ENCODE measurements around the gene TSPAN12. TPM values are rescaled to one million over a fixed set of nuclear protein-coding genes. Genes with fewer than 3 reads are reported as not detected.

TSPAN12 gene
- polyA plus RNA-seq, 1 donor from 2014 or later: 2.2 TPM

DNA sequence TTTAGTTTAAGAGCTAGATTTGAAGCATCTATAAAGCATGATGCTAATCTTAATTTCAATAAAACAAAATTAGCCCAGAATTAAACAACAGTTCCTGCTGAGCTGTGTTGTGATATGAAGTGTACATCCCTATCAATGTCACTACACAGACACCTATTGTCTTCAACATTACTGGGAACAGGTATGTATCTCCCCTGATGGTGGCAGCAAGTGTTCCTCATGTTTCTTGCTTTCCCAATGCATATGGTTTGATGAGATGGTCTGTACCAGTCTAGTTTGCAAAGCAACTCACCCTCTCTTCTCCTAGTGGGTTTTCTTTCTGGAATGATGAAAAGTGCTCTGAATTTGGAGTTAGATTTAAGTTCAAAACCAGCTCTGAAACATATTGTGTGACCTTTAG lies 38.1 kb downstream of the TSPAN12 start:
- Histone ChIP-seq H3K27me3 (ENCODE audit: insufficient read depth, low read depth, low read length) (no peaks in the 10 kb centered on the region), H3K9me2 (ENCODE audit: insufficient read depth, low read length) (no peaks in the 10 kb centered on the region), H3K79me2 (replicated peaks; ENCODE audit: insufficient read depth, low read length) (no peaks in the 10 kb centered on the region), H3K36me3 (ENCODE audit: insufficient read depth, low read length) (no peaks in the 10 kb centered on the region), H3K4me2 (ENCODE audit: low read length) (no peak overlapping the region), H3K27ac (ENCODE audit: low read length) (no peak overlapping the region), H3K9ac (ENCODE audit: low read length) (no peak overlapping the region), H3F3A (ENCODE audit: insufficient read depth, low read length, poor library complexity, severe bottlenecking) (no peaks in the 10 kb centered on the region), H3K4me3 (ENCODE audit: low read length) (no peak overlapping the region), H2AFZ (ENCODE audit: low read depth, low read length) (no peak overlapping the region), H3K9me3 (ENCODE audit: low read length) (no peaks in the 10 kb centered on the region), H4K20me1 (ENCODE audit: insufficient read depth) (no peaks in the 10 kb centered on the region)
- TF ChIP-seq POLR2AphosphoS5 (IDR thresholded peaks at IDR 0.05): no peak
- TF ChIP-seq RAD21 (conservative IDR thresholded peaks at IDR 0.05): no peak
- TF ChIP-seq, protein P1, sequence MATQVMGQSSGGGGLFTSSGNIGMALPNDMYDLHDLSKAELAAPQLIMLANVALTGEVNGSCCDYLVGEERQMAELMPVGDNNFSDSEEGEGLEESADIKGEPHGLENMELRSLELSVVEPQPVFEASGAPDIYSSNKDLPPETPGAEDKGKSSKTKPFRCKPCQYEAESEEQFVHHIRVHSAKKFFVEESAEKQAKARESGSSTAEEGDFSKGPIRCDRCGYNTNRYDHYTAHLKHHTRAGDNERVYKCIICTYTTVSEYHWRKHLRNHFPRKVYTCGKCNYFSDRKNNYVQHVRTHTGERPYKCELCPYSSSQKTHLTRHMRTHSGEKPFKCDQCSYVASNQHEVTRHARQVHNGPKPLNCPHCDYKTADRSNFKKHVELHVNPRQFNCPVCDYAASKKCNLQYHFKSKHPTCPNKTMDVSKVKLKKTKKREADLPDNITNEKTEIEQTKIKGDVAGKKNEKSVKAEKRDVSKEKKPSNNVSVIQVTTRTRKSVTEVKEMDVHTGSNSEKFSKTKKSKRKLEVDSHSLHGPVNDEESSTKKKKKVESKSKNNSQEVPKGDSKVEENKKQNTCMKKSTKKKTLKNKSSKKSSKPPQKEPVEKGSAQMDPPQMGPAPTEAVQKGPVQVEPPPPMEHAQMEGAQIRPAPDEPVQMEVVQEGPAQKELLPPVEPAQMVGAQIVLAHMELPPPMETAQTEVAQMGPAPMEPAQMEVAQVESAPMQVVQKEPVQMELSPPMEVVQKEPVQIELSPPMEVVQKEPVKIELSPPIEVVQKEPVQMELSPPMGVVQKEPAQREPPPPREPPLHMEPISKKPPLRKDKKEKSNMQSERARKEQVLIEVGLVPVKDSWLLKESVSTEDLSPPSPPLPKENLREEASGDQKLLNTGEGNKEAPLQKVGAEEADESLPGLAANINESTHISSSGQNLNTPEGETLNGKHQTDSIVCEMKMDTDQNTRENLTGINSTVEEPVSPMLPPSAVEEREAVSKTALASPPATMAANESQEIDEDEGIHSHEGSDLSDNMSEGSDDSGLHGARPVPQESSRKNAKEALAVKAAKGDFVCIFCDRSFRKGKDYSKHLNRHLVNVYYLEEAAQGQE (IDR thresholded peaks at IDR 0.05; ENCODE audit: borderline replicate concordance): no peak
- TF ChIP-seq, protein P2, sequence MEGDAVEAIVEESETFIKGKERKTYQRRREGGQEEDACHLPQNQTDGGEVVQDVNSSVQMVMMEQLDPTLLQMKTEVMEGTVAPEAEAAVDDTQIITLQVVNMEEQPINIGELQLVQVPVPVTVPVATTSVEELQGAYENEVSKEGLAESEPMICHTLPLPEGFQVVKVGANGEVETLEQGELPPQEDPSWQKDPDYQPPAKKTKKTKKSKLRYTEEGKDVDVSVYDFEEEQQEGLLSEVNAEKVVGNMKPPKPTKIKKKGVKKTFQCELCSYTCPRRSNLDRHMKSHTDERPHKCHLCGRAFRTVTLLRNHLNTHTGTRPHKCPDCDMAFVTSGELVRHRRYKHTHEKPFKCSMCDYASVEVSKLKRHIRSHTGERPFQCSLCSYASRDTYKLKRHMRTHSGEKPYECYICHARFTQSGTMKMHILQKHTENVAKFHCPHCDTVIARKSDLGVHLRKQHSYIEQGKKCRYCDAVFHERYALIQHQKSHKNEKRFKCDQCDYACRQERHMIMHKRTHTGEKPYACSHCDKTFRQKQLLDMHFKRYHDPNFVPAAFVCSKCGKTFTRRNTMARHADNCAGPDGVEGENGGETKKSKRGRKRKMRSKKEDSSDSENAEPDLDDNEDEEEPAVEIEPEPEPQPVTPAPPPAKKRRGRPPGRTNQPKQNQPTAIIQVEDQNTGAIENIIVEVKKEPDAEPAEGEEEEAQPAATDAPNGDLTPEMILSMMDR (IDR thresholded peaks at IDR 0.05; ENCODE audit: poor library complexity, severe bottlenecking): no peak
- TF ChIP-seq EP300 (conservative IDR thresholded peaks at IDR 0.05; ENCODE audit: poor library complexity, severe bottlenecking): no peak
- no peak for TF ChIP-seq EZH2 (IDR thresholded peaks at IDR 0.05; ENCODE audit: borderline replicate concordance, insufficient read depth, low read length, poor library complexity, severe bottlenecking)
- no peak for TF ChIP-seq SMC3 (conservative IDR thresholded peaks at IDR 0.05; ENCODE audit: poor library complexity)
- no peak for TF ChIP-seq MXI1 (conservative IDR thresholded peaks at IDR 0.05; ENCODE audit: poor library complexity, severe bottlenecking)
- TF ChIP-seq TAF1 (IDR thresholded peaks at IDR 0.05; ENCODE audit: low read depth): no peak

DNA sequence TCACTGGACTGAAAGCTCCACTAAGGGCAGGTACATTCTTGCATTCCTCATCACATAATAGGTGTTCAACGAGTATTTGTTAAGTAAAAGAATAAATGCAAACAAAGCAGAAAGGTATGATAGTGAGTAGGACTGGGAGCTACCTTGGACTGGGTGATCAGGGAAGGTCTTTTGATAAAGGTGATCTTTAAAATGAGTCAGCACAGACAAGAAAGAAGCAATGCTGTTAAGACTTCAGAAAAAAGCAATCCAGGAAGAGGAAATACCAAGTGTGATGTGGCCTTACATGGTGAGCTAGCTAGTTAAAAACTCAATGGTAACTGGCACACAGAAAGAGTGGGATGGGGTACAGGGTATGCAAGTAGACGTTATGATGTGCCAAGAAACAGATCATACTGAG lies 40.1 kb downstream of the TSPAN12 start:
- H3K9ac ChIP-seq (ENCODE audit: low read length): no peak overlapping the region
- H3K4me2 ChIP-seq (ENCODE audit: low read length): no peak overlapping the region
- H3K9me2 ChIP-seq (ENCODE audit: insufficient read depth, low read length): no peaks in the 10 kb centered on the region
- H3K36me3 ChIP-seq (ENCODE audit: insufficient read depth, low read length): no peaks in the 10 kb centered on the region
- TF ChIP-seq TAF1 (IDR thresholded peaks at IDR 0.05; ENCODE audit: low read depth) (no peak), EP300 (conservative IDR thresholded peaks at IDR 0.05; ENCODE audit: poor library complexity, severe bottlenecking) (no peak), POLR2AphosphoS5 (IDR thresholded peaks at IDR 0.05) (no peak), EZH2 (IDR thresholded peaks at IDR 0.05; ENCODE audit: borderline replicate concordance, insufficient read depth, low read length, poor library complexity, severe bottlenecking) (no peak), RAD21 (conservative IDR thresholded peaks at IDR 0.05) (no peak), MXI1 (conservative IDR thresholded peaks at IDR 0.05; ENCODE audit: poor library complexity, severe bottlenecking) (no peak), SMC3 (conservative IDR thresholded peaks at IDR 0.05; ENCODE audit: poor library complexity) (no peak)
- TF ChIP-seq, protein P1 (IDR thresholded peaks at IDR 0.05; ENCODE audit: borderline replicate concordance): no peak
- TF ChIP-seq, protein P2 (IDR thresholded peaks at IDR 0.05; ENCODE audit: poor library complexity, severe bottlenecking): no peak
- no peaks in the 10 kb centered on the region for H4K20me1 ChIP-seq (ENCODE audit: insufficient read depth)
- no peak overlapping the region for H3K4me3 ChIP-seq (ENCODE audit: low read length)
- H2AFZ ChIP-seq (ENCODE audit: low read depth, low read length): no peak overlapping the region
- no peaks in the 10 kb centered on the region for H3K9me3 ChIP-seq (ENCODE audit: low read length)
- H3F3A ChIP-seq (ENCODE audit: insufficient read depth, low read length, poor library complexity, severe bottlenecking): no peaks in the 10 kb centered on the region
- no peaks in the 10 kb centered on the region for H3K79me2 ChIP-seq (replicated peaks; ENCODE audit: insufficient read depth, low read length)
- H3K27me3 ChIP-seq (ENCODE audit: insufficient read depth, low read depth, low read length): no peaks in the 10 kb centered on the region
- H3K27ac ChIP-seq (ENCODE audit: low read length): no peak overlapping the region
